GM10266 (cell line): ENCODE results near the gene RAB1A.
"Not testable (repeated sequence)": the region's sequence is repeated elsewhere in the genome, so short reads cannot be mapped to it uniquely, and the experiment has no call there.

Experiments used
- DNase-seq: peaks from one replicate; pipeline ENCODE4 v3.0.0; 2012; ENCODE audit errors: extremely low spot score
- CTCF ChIP-seq: IDR thresholded peaks from 2 replicates; pipeline ENCODE4 v1.5.1; 2012; ENCODE audit warnings: mild to moderate bottlenecking, low read depth; ENCODE audit not compliant: control insufficient read depth, insufficient read depth; ENCODE audit errors: missing control alignments

The RAB1A gene

GRCh38 chr2:65165558-65165957 is 35.7 kb upstream of the RAB1A start:
- no peak for TF ChIP-seq CTCF
- no peak for DNase-seq

- no peak for DNase-seq
- no peak for TF ChIP-seq CTCF
Observed at GRCh38 chr2:65164426-65164891, 34.6 kb upstream of the RAB1A start.

GRCh38 chr2:65161551-65162100 is 31.7 kb upstream of the RAB1A start:
- no peak for DNase-seq
- TF ChIP-seq CTCF = no peak

- no peak for DNase-seq
Observed at GRCh38 chr2:65159906-65160305, 30.0 kb upstream of the RAB1A start.

GRCh38 chr2:65159261-65159660 is 29.4 kb upstream of the RAB1A start:
- no peak for TF ChIP-seq CTCF
- DNase-seq = no peak

More at GRCh38 chr2:65159906-65160305, 30.0 kb upstream of the RAB1A start:
- no peak for TF ChIP-seq CTCF

- no peak for TF ChIP-seq CTCF
- DNase-seq = no peak
Observed at GRCh38 chr2:65158557-65158956, 28.7 kb upstream of the RAB1A start.

- DNase-seq = not testable (repeated sequence)
Observed at GRCh38 chr2:65157856-65158255, 27.9 kb upstream of the RAB1A start.

GRCh38 chr2:65156041-65156440 is 26.1 kb upstream of the RAB1A start:
- DNase-seq = no peak
- TF ChIP-seq CTCF = no peak
